SK-N-SH (cell line): Measurements from ENCODE around the gene GGA3. TPM values are rescaled to one million over a fixed set of nuclear protein-coding genes. Genes with fewer than 3 reads are reported as not detected.

Experiments used
- CTCF ChIA-PET: fragments of 300-600, 350-600 bp; formaldehyde crosslinking; extraction: SDS; loops from one replicate; lab custom pipeline; 2021; lab: Yijun Ruan, JAX
- POLR2A ChIA-PET: fragments of 350-600 bp; sonication (Branson Sonifier 250); formaldehyde crosslinking; extraction: SDS; loops from one replicate; lab custom pipeline; 2020; ENCODE audit warnings: antibody characterized with exemption, inconsistent platforms; lab: Yijun Ruan, JAX
- DNase-seq: peaks from one replicate; pipeline ENCODE4 v3.0.0; 2012
- H2AFZ ChIP-seq: fragments of 200-600 bp; sonication (generic); 2 replicates; pipeline ENCODE4 v1.8.1; 2016; ENCODE audit warnings: antibody characterized with exemption, mild to moderate bottlenecking, low read depth
- H3F3A ChIP-seq: fragments of 200-600 bp; sonication (generic); replicated peaks from 2 replicates; pipeline ENCODE3; 2016; ENCODE audit warnings: antibody characterized with exemption, mild to moderate bottlenecking; ENCODE audit not compliant: insufficient read depth
- H3K27ac ChIP-seq, 2 experiments: fragments of 200-500 bp in 1 of 2; fragments of 200-600 bp in 1 of 2; sonication (Bioruptor generic) in 1 of 2; sonication (generic), shearing (Covaris generic) in 1 of 2; 2 replicates each; pipeline versions ENCODE4 v1.5.1 to v1.6.1; 2014 to 2016; ENCODE audit warnings: low read depth in 2 of 2, inconsistent platforms in 1 of 2, low read length in 1 of 2, mild to moderate bottlenecking in 1 of 2, mixed read lengths in 1 of 2
- H3K27me3 ChIP-seq: fragments of 200-600 bp; sonication (generic), shearing (Covaris generic); 2 replicates; pipeline ENCODE4 v1.6.1; 2016; ENCODE audit warnings: mixed run types; ENCODE audit not compliant: insufficient read depth
- H3K36me3 ChIP-seq, 2 experiments: fragments of 200-500 bp in 1 of 2; fragments of 200-600 bp in 1 of 2; sonication (Bioruptor generic) in 1 of 2; sonication (generic) in 1 of 2; replicated peaks in 1 of 2; 2 replicates each; pipeline versions ENCODE3 to v1.5.1; 2014 to 2016; ENCODE audit warnings: low read length in 1 of 2, mild to moderate bottlenecking in 1 of 2; ENCODE audit not compliant: insufficient read depth in 2 of 2, control insufficient read depth in 1 of 2
- H3K4me1 ChIP-seq, 2 experiments: fragments of 200-500 bp in 1 of 2; fragments of 200-600 bp in 1 of 2; sonication (Bioruptor generic) in 1 of 2; sonication (generic), shearing (Covaris generic) in 1 of 2; 2 replicates each; pipeline versions ENCODE4 v1.5.1 to v1.6.1; 2014 to 2016; ENCODE audit warnings: low read depth in 1 of 2, low read length in 1 of 2, mixed run types in 1 of 2; ENCODE audit not compliant: insufficient read depth in 2 of 2, control insufficient read depth in 1 of 2
- H3K4me2 ChIP-seq: fragments of 200-600 bp; sonication (generic), shearing (Covaris generic); 2 replicates; pipeline ENCODE4 v1.6.1; 2017; ENCODE audit warnings: mixed run types
- H3K4me3 ChIP-seq, 2 experiments: fragments of 200-500 bp in 1 of 2; fragments of 200-600 bp in 1 of 2; sonication (Bioruptor generic) in 1 of 2; sonication (generic), shearing (Covaris generic) in 1 of 2; 2 replicates each; pipeline versions ENCODE4 v1.5.1 to v1.8.1; 2014 to 2016; ENCODE audit warnings: low read depth in 2 of 2, inconsistent platforms in 1 of 2, low read length in 1 of 2, mild to moderate bottlenecking in 1 of 2, mixed read lengths in 1 of 2, moderate library complexity in 1 of 2
- H3K79me2 ChIP-seq: fragments of 200-600 bp; sonication (generic); 2 replicates; pipeline ENCODE4 v1.8.1; 2017; ENCODE audit warnings: mild to moderate bottlenecking; ENCODE audit not compliant: insufficient read depth
- H3K9ac ChIP-seq: fragments of 200-600 bp; sonication (generic); 2 replicates; pipeline ENCODE4 v1.6.1; 2017; ENCODE audit warnings: mixed run types
- H3K9me2 ChIP-seq: fragments of 200-600 bp; sonication (generic); 2 replicates; pipeline ENCODE4 v1.6.1; 2017; ENCODE audit warnings: mixed run types
- H3K9me3 ChIP-seq: fragments of 200-600 bp; sonication (generic); 2 replicates; pipeline ENCODE4 v1.6.1; 2017; ENCODE audit warnings: mixed run types, mild to moderate bottlenecking, moderate library complexity
- H4K20me1 ChIP-seq: fragments of 200-600 bp; sonication (generic); 2 replicates; pipeline ENCODE4 v1.6.1; 2017; ENCODE audit warnings: mild to moderate bottlenecking, mixed run types; ENCODE audit not compliant: insufficient read depth
- ELF1 ChIP-seq: IDR thresholded peaks from 2 replicates; pipeline ENCODE4 v1.4.0; 2012
- GABPA ChIP-seq: IDR thresholded peaks from 2 replicates; pipeline ENCODE4 v1.4.0; 2012; ENCODE audit warnings: low read depth, mild to moderate bottlenecking
- MEF2A ChIP-seq: IDR thresholded peaks from 2 replicates; pipeline ENCODE4 v1.4.0; 2012; ENCODE audit warnings: low read depth, borderline replicate concordance
- NRF1 ChIP-seq: IDR thresholded peaks from 2 replicates; pipeline ENCODE4 v1.6.1; 2012; ENCODE audit warnings: low read depth, mild to moderate bottlenecking, low read length
- RCOR1 ChIP-seq: fragments of 150-350 bp; IDR thresholded peaks from 2 replicates; pipeline ENCODE4 v1.6.1; 2017; ENCODE audit warnings: antibody characterized with exemption, low read length
- RFX5 ChIP-seq: IDR thresholded peaks from 2 replicates; pipeline ENCODE4 v1.6.1; 2012; ENCODE audit warnings: mild to moderate bottlenecking, improper control_type of control experiment, low read length
- RXRA ChIP-seq: IDR thresholded peaks from 2 replicates; pipeline ENCODE4 v1.4.0; 2012; ENCODE audit warnings: low read depth, mild to moderate bottlenecking, borderline replicate concordance
- SMC3 ChIP-seq: IDR thresholded peaks from 2 replicates; pipeline ENCODE4 v1.6.1; 2012; ENCODE audit warnings: low read depth, low read length, improper control_type of control experiment
- YY1 ChIP-seq: IDR thresholded peaks from 2 replicates; pipeline ENCODE4 v1.4.0; 2012; ENCODE audit warnings: low read depth, mild to moderate bottlenecking
- WGBS: methylation state at CpG from one replicate; pipeline ENCODE4 v1.1.6; 2017; ENCODE audit warnings: low lambda C conversion rate; 5-methylcytosine and 5-hydroxymethylcytosine counted together
- polyA plus RNA-seq, 3 experiments: library from polyadenylated mRNA; depleted of rRNA; stranded (reverse); fragments of >200 nt; gene quantifications; 2 replicates each; pipeline ENCODE4 v1.2.3, GENCODE V29; 2012
- TF ChIP-seq, protein P1 (sequence below): IDR thresholded peaks from 2 replicates; pipeline ENCODE4 v1.4.0; 2012; ENCODE audit warnings: low read depth, borderline replicate concordance
- TF ChIP-seq, protein P2 (sequence below): IDR thresholded peaks from 2 replicates; pipeline ENCODE4; 2012
- TF ChIP-seq, protein P3 (sequence below): IDR thresholded peaks from 2 replicates; pipeline ENCODE4 v1.4.0; 2012; ENCODE audit warnings: low read depth

Gene GGA3
- polyA plus RNA-seq, 1 of the 3 experiments (the other 2 are of a cell fraction), result 42.5 TPM

DNA sequence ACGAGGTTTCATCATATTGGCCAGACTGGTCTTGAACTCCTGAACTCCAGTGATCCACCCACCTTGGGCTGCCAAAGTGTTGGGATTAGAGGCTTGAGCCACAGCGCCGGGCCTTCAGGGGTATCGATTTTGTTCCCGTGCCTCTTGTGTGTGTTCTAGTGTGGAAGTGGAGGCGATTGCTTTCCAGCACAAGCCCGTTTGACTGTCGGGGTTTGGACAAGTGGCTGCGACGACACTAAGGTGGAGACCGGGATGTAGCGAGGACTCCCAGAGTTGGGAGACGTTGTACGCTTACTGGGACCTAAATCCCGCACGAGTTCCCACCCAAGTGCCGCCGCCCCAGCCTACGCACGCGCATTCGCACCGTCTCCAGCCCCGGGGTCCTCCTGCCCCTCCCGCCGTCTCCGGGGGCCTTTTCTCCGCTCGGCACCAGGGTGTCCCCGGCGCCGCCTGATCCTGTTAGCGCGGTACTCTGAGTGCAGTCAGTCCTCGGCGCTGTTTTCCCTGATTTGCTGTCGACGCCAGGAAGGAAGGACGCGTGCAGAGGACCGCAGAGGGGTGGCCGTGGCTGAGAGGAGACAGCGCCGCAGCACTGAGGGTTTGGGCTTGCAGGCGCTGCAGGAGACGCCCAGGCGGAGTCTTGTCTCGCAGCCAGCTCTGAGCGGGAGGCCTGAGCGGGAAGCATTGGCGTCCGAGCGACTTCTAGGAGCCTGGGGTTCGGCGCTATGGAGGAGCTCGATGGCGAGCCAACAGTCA lies 56.2 kb downstream of the GGA3 start, which contains the start of gene NUP85 (continued):
- TF ChIP-seq, protein P1, sequence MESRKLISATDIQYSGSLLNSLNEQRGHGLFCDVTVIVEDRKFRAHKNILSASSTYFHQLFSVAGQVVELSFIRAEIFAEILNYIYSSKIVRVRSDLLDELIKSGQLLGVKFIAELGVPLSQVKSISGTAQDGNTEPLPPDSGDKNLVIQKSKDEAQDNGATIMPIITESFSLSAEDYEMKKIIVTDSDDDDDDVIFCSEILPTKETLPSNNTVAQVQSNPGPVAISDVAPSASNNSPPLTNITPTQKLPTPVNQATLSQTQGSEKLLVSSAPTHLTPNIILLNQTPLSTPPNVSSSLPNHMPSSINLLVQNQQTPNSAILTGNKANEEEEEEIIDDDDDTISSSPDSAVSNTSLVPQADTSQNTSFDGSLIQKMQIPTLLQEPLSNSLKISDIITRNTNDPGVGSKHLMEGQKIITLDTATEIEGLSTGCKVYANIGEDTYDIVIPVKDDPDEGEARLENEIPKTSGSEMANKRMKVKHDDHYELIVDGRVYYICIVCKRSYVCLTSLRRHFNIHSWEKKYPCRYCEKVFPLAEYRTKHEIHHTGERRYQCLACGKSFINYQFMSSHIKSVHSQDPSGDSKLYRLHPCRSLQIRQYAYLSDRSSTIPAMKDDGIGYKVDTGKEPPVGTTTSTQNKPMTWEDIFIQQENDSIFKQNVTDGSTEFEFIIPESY, result 0 out of 2 replicates have a peak, but pooled peaks have one; percentile 72
- TF ChIP-seq RFX5, result no peak
- no peak for TF ChIP-seq GABPA
- TF ChIP-seq, protein P2, sequence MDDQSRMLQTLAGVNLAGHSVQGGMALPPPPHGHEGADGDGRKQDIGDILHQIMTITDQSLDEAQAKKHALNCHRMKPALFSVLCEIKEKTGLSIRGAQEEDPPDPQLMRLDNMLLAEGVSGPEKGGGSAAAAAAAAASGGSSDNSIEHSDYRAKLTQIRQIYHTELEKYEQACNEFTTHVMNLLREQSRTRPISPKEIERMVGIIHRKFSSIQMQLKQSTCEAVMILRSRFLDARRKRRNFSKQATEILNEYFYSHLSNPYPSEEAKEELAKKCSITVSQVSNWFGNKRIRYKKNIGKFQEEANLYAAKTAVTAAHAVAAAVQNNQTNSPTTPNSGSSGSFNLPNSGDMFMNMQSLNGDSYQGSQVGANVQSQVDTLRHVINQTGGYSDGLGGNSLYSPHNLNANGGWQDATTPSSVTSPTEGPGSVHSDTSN, result peak; percentile 27; the same call in 1 of the 2 replicates
- no peak for TF ChIP-seq SMC3
- TF ChIP-seq, protein P3, sequence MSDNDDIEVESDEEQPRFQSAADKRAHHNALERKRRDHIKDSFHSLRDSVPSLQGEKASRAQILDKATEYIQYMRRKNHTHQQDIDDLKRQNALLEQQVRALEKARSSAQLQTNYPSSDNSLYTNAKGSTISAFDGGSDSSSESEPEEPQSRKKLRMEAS, result peak; percentile 93
- peak; percentile 18; the same call in 1 of the 2 replicates for TF ChIP-seq YY1
- no peak for TF ChIP-seq RCOR1
- TF ChIP-seq MEF2A, result no peak
- TF ChIP-seq NRF1, result peak; percentile 90
- TF ChIP-seq, all 33 proteins: peak for 11

DNA sequence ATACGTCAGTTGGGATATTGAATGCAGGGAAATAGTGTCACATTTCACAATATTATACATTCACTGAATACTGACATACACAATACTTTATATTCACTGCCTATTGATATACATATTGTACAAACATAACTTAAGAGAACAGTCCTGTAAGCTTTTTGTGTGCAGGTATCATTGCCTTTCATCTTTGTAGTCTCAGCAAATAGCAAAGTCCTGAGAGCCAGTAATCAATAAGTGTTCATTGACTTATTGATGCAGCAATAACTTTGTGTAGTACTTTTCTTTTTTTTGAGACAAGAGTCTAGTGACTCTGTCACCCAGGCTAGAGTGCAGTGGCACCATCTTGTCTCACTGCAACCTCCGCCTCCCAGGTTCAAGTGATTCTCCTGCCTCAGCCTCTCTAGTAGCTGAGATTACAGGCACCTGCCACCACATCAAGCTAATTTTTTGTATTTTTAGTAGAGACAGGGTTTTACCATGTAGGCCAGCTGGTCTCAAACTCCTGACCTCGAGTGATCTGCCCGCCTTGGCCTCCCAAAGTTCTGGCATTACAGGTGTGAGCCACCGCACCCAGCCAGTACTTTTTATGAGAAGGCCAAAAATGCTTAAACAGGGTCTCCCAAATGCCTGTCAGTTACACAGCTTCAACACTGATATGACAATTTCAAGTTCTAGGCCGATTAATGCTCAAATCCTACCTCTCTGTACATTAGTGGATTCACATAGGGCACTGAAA lies 61.4 kb downstream of the GGA3 start:
- ChIA-PET POLR2A (no interaction called here), CTCF (interaction anchor here (0.7 to 11.4 kb wide), 13 partner anchors 10 to 242 kb away, joined by 3 to 231 read pairs (median 4); partner anchors contain the start of genes ARMC7, MIF4GD and NT5C)
- TF ChIP-seq SMC3 (no peak), RXRA (no peak), ELF1 (no peak)
- Histone ChIP-seq H3K27ac (no peak overlapping the region), H3F3A (peaks cover 25% of the 10 kb centered on the region), H3K27me3 (no peaks in the 10 kb centered on the region), H3K4me2 (no peak overlapping the region), H3K9me3 (no peaks in the 10 kb centered on the region), H3K4me1 (no peaks in the 10 kb centered on the region), H3K4me3 (no peak overlapping the region), H3K36me3 (no peaks in the 10 kb centered on the region), H3K79me2 (peaks cover 5% of the 10 kb centered on the region), H3K9ac (no peak overlapping the region), H2AFZ (no peak overlapping the region), H3K9me2 (no peaks in the 10 kb centered on the region), H4K20me1 (no peaks in the 10 kb centered on the region)
- 90% methylated on average over 6 of the region's 6 CpGs for WGBS
- DNase-seq, result no peak
